Measurements from ENCODE around the gene INPP5J.
A peak's percentile ranks its signal among the peaks of the same experiment; 100 is the strongest.
"Not testable (repeated sequence)": the region's sequence is repeated elsewhere in the genome, so short reads cannot be mapped to it uniquely, and the experiment has no call there.

Gene INPP5J

DNA sequence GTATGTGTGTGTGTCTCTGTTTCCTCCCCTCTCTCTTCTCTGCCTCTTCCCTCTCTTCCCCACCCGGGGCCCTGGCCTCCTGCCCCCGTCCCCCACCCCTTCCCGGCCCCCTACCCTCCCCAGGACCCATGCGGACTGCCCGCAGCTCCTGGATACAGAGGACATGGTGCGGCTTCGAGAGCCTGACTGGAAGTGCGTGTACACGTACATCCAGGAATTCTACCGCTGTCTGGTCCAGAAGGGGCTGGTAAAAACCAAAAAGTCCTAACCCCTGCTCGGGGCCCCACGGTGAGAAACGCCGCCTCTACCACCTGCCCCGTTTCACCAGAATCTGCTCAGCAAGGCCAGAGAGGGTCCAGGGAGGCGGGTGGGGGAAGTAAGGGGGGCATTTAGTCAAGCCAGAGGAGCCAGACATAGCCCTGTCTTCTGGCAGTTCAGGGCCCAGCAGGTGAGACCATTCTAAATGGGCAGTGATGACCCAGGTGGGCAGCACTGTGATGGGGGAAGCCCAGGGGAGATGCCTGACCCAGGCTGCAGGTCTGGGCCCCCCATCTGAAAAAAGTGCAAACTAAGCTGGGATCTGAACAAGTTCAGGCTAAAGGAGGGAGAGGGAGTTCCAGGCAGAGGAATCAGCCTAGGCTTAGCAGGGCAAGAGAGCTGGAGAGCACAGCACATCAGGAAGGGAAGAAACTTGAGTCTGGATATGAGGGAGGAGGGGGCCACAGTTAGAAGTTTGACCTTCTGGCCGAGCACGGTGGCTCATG, 21.8 kb upstream of the INPP5J start:
- no peak for DNase-seq (ENCODE audit: low spot score)

DNA sequence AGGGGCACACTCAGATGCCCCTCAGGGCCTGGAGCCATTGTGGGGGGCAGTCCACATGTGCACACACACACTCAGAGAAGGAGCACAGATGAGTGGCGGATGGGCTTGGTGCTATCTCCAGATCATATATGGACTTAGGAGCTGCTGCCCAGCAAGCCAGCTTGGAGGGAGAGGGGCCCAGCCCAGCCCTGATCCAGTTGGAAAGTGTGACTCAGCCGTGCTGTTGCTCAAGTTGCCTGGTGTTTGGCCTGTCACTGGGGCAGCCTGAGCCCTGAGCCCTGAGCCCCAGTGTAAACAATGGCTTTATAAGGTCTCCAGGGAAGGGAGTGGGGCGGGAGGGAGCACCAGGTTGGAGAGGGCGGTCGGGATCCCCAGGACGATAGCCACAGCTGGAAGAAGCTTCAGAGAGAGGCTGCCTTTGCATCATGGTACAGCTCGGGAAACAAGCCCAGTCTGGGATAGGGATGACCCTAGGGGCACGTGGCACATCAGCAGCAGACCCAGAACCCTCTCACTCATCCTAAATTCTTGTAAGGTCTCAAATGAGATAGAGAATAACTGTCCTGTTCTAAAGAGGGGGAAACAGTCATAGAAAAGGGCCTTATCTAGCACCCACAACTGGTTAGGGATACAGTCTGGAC, 20.2 kb upstream of the INPP5J start:
- peak; percentile 59 for DNase-seq (ENCODE audit: low spot score)

- DNase-seq (ENCODE audit: low spot score): no peak
Measured at GRCh38 chr22:31103111-31103510, 19.7 kb upstream of the INPP5J start.

DNA sequence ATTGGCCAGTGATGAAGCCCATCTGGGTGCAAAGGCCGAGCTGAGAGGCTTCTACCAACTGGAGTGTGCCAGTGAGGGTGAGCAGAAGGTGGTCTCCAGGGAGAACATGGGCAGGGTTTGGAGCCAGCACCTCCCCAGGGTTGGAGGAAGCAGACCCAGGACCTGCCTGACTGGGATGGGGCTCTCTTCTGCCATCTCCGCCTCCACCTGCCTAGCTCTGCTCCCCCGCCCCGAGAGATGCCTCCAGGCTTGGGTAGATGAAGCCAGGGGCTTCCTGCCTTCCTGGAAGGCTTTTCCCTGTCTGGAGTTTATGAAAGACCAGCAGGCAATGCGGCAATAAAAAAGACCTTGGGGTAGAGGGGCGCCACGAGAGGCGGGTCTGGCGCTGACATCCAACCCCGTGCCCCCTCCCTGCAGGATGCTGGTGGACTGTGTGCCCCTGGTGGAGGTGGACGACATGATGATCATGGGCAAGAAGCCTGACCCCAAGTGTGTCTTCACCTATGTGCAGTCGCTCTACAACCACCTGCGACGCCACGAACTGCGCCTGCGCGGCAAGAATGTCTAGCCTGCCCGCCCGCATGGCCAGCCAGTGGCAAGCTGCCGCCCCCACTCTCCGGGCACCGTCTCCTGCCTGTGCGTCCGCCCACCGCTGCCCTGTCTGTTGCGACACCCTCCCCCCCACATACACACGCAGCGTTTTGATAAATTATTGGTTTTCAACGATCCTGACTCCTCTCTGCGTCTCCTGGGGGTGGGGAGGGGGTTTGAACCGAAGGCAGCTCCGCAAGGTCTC, 18.7 kb upstream of the INPP5J start:
- DNase-seq (ENCODE audit: low spot score): no peak

DNA sequence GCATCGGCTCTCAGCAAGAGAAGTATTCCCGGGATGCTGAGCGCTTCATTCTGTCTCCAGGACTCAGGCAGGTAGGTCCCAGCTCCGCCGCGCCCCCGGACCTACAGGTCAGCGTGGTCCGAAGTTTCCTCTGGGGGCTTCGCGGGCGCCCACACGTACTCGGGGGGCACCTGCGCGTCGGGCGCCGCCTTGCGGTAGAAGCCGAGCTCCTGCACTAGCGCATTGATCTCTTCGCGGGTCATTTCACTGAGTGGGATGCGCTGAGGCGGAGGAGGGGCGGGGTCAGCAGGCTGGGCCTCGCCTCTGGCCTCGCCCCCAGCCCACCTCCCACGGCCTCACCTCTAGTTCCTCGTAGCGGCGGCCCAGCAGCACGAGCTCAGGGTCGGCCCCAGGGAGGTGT, 17.9 kb upstream of the INPP5J start:
- no peak for DNase-seq (ENCODE audit: low spot score)

- peak; percentile 38 for DNase-seq (ENCODE audit: low spot score)
Measured at GRCh38 chr22:31105282-31105929, 17.4 kb upstream of the INPP5J start.

DNA sequence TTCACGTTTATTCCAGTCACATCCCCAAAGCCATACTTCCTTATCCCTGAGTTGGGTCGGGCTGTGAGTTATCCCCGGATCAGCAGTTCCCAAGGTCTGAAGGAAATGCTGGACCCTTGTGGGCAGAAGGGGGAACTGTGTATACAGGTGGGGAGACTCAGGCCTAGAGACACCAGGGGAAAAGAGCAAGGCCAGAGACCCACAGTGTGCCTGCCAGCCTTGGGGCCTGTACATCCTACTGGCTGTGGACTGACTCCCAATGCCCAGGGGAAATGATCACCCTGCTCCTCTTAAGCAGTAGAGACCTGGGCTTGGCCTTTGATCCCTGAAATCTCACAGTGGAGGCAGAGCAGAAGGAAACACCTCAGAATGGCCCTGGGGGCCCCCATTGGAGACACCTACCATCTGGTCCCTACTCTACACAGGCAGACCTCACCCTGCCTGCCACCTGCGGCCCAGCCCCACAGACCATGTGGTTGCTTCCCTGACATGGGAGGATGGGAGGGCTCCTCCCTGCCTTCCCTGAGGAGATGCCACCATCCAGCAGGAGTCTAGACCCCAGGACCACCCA, 16.7 kb upstream of the INPP5J start:
- peak; percentile 40 for DNase-seq (ENCODE audit: low spot score)

DNA sequence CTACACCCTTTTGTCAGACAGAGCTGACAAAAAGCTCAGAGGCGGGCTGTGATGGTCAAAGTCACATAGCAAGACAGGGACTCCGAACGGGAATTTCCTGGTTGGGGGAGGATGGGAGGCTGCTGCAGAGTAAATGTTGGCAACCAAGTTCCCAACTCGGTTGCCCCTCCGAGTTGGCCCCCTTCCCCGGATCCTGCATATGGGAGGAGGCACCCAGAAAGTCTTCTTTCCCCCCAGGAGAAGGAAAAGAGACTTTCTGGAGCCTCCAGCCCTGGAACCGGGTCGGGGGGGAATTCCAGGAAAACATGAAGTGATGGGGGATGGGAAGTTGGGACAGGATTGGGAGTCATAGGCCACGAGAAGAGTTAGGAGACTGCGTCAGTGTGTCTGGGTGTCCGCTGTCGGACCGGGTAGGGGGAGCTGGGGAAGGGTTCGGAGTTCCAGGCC, 16.0 kb upstream of the INPP5J start:
- DNase-seq (ENCODE audit: low spot score): peak; percentile 29

DNA sequence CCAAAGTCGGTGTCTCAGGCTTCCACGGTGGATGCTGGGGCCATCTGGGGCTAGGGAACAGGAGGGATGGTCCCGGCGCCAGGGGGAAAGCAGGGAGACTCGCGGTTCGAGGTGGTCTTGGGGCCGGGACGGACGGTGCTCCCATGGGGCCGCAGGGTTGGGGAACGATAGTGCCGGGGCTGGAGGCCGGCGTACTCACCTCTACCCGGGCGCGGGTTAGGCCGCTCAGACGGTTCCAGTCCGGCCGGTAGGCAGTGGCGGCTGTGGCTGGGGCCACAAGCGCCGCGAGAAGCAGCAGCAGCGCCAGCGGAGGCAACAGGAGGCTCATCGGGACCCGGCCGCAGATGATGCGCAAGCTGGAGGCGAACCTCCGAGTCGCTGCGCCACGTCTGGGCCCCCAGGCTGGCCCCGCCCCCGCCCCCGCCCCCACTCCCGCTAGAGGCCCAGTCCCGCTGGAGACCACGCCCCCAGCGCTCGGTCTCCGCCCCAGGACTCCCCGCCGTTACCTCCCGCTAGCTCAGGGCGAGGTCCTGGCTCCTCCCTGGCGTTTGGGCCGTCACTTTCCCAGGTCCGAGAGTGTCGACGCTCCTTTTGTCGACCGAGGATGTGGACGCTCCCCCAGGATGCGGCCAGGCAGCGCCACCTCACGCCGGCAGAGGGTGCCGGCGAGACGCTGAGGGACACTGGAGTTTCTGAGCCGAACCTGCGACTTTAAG, 15.4 kb upstream of the INPP5J start, which contains the start of gene SELENOM:
Gene SELENOM (minus strand): TSS at position 391 of the 716 bp plus-strand sequence. CDS start 63 bp downstream, at position 328.
- peak; percentile 99 for DNase-seq (ENCODE audit: low spot score)

- no peak for DNase-seq (ENCODE audit: low spot score)
Measured at GRCh38 chr22:31107894-31108218, 14.9 kb upstream of the INPP5J start.

DNA sequence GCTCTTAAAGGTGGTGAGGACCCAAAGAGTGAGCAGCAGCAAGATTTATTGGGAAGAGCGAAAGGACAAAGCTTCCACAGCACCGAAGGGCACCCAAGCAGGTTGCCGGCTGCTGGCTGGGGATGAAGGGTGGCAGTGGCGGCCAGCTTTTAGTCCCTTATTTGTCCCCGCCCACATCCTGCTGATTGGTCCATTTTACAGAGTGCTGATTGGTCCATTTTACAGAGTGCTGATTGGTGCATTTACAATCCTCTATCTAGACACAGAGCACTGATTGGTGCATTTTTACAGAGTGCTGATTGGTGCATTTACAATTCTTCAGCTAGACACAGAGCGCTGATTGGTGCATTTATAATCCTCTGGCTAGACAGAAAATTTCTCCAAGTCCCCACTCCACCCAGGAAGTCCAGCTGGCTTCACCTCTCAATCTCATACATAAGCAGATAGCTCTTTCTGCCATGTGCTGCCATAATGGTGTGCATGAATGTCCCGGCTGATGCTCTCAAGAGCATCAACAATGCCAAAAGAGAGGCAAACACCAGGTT, 10.1 kb upstream of the INPP5J start:
- DNase-seq (ENCODE audit: low spot score): not testable (repeated sequence)

DNA sequence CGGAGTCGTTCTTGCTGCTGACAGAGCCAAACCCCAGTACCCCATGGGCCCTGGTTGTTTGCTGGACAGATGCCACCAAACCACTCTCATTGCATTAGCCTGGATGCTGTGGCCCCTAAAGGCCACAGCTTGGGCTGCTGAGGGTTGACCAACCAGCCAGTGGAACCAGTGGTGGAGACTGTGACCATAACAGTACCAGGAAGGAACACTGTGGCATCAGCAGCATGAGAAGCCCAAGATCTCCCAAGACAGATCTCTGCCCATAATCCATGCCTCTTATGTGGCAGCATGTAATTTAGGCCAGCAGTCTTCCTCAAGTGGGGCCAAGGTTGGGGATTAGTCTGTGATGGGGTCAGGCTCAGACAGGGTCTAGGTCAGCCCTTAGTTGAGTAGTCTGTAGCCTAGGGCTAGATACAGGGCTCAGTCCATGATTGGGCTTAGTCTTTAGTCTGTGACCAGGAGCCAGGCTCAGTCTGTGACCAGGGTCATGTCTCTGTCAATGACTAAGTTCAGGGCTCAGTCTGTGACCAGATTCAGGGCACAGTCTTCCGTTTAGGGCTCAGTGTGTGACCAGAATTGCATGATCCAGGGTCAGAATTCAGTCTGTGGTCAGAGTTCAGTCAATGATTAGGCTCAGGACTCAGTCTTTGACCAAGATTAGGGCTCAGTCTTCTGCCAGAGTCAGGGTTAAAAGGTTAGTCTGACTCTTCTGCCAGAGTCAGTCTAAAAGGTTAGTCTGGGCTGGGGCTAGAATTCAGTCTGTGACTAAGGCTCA, 4.5 kb upstream of the INPP5J start:
- DNase-seq (ENCODE audit: low spot score): no peak

GRCh38 chr22:31119026-31119717, 3.6 kb upstream of the INPP5J start:
- DNase-seq (ENCODE audit: low spot score): no peak

DNA sequence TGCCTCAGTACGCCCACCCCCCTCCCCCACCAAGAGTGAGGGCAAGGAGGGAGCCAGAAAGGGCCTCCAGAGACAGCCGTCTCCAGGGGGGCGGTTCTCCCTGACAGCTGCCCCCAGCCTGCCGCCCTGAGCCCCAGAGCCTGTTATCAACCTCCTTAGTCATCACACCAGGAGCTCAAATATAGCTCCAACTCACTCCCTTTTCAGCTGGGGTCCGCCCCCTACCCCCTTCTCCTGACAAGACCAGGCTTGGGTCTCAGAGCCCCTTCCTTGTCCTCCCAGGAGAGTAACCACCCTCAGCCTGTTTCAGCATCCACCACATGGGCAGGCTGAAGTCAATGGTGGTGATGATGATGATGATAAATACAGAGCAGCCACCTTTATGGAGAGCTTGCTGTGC, 2.5 kb upstream of the INPP5J start:
- no peak for DNase-seq (ENCODE audit: low spot score)

DNA sequence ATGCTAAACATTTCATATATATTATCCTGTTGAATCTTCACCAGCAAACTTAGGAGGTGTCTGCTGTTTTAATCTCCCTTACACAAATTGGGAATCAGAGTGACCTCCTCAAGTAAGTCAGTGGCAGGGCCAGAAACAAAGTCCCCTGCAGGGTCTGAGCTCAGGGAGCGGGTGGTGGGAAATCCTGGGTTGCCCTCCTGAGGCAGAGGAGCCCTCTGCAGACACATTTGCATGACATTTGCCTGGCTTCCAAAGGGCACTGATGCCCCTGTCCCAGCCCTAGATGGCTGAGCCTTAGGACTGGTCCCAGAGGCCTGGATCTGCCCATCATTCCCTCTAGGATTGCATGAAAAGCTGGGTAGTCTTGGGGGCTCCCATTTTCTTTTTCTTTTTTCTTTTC, 2.1 kb upstream of the INPP5J start:
- no peak for DNase-seq (ENCODE audit: low spot score)

GRCh38 chr22:31121403-31121802, 1.4 kb upstream of the INPP5J start:
- no peak for DNase-seq (ENCODE audit: low spot score)

- no peak for DNase-seq (ENCODE audit: low spot score)
Measured at GRCh38 chr22:31122196-31122531, 602 bp upstream of the INPP5J start.

- no peak for DNase-seq (ENCODE audit: low spot score)
Measured at GRCh38 chr22:31123292-31123602, 481 bp downstream of the INPP5J start.

DNA sequence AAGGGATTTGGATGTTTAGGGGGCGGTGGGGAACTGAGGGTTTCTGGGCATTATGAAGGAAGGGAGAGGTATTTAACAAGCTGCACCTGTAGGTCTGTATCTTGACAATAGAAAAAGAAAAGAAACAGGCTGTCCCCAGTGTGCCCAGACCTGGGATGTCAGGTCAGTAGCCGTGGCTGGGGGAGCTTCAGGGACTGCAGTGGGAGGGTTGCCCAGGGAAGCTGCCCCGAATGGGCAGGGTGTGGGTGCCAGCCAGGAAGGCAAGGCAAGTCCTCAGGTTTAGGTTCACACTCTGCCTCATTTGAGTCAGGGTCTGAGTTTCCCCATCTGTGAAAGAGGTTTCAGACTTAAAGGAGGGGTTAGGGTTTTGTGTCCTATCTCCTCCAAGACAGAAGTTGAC, 1.5 kb downstream of the INPP5J start:
- DNase-seq (ENCODE audit: low spot score): no peak

All from kidney tubule cell (primary cell).